GM06990 (cell line): ENCODE measurements around the gene FZD7.

Source experiments
- DNase-seq: peaks from one replicate; pipeline ENCODE4 v3.0.0-alpha.2; 2011; ENCODE audit not compliant: insufficient read length; ENCODE audit errors: extremely low read depth
- H3K27me3 ChIP-seq: replicated peaks from 2 replicates; pipeline ENCODE4 v1.6.0; 2011; ENCODE audit warnings: low read length; ENCODE audit not compliant: control insufficient read depth, insufficient read depth
- H3K36me3 ChIP-seq: 2 replicates; pipeline ENCODE4 v1.5.1; 2011; ENCODE audit warnings: low read length; ENCODE audit not compliant: control insufficient read depth, insufficient read depth
- H3K4me3 ChIP-seq: replicated peaks from 2 replicates; pipeline ENCODE4 v1.5.1; 2011; ENCODE audit warnings: low read depth, mild to moderate bottlenecking, control low read depth, low read length
- CTCF ChIP-seq: IDR thresholded peaks from 2 replicates; pipeline ENCODE4 v1.5.1; 2011; ENCODE audit warnings: low read length, control low read depth, mild to moderate bottlenecking, inconsistent platforms; ENCODE audit not compliant: insufficient read depth, poor library complexity, severe bottlenecking

FZD7 gene

GRCh38 chr2:202038471-202039277 lies 5.0 kb downstream of the FZD7 start:
- no peak for TF ChIP-seq CTCF
- no peaks in the 10 kb centered on the region for H3K36me3 ChIP-seq
- no peaks in the 10 kb centered on the region; the same call in 1 of the 2 replicates for H3K27me3 ChIP-seq
- no peak overlapping the region for H3K4me3 ChIP-seq
- DNase-seq, result no peak

GRCh38 chr2:202039278-202040078 lies 5.8 kb downstream of the FZD7 start:
- Histone ChIP-seq H3K27me3 (no peaks in the 10 kb centered on the region; the same call in 1 of the 2 replicates), H3K4me3 (no peak overlapping the region), H3K36me3 (no peaks in the 10 kb centered on the region)
- no peak for DNase-seq
- TF ChIP-seq CTCF, result no peak

- H3K36me3 ChIP-seq, result no peaks in the 10 kb centered on the region
Observed at GRCh38 chr2:202040079-202040844, 6.6 kb downstream of the FZD7 start.

GRCh38 chr2:202042444-202042843 lies 8.8 kb downstream of the FZD7 start:
- Histone ChIP-seq H3K27me3 (no peaks in the 10 kb centered on the region; the same call in 1 of the 2 replicates), H3K4me3 (no peak overlapping the region), H3K36me3 (no peaks in the 10 kb centered on the region)
- no peak for TF ChIP-seq CTCF
- no peak for DNase-seq

More at GRCh38 chr2:202040079-202040844, 6.6 kb downstream of the FZD7 start:
- no peak overlapping the region for H3K4me3 ChIP-seq
- H3K27me3 ChIP-seq, result no peaks in the 10 kb centered on the region; the same call in 1 of the 2 replicates
- no peak for DNase-seq
- TF ChIP-seq CTCF, result no peak

- Histone ChIP-seq H3K27me3 (no peaks in the 10 kb centered on the region; the same call in 1 of the 2 replicates), H3K36me3 (no peaks in the 10 kb centered on the region), H3K4me3 (no peak overlapping the region)
- DNase-seq, result no peak
- TF ChIP-seq CTCF, result no peak
Observed at GRCh38 chr2:202043475-202043874, 9.8 kb downstream of the FZD7 start.
